RWPE2 (cell line): ENCODE measurements around the gene ZNF439.
A peak's percentile ranks its signal among the peaks of the same experiment; 100 is the strongest.
"Not testable (repeated sequence)": the region's sequence is repeated elsewhere in the genome, so short reads cannot be mapped to it uniquely, and the experiment has no call there.

Experiments
- ATAC-seq: fragments of 200-7000 bp; cut with Tn5 transposase; 3 replicates; pipeline ENCODE4 v1.9.1; 2021; ENCODE audit warnings: low read depth
- DNase-seq: peaks from one replicate; pipeline ENCODE4 v3.0.0-alpha.2; 2020; ENCODE audit warnings: low spot score
- H3K27ac ChIP-seq: fragments of 450-650 bp; 2 replicates; pipeline ENCODE4 v1.5.1; 2017; ENCODE audit warnings: mild to moderate bottlenecking; ENCODE audit not compliant: poor library complexity, severe bottlenecking
- H3K27me3 ChIP-seq: fragments of 250-450 bp; sonication (Bioruptor Pico); 2 replicates; pipeline ENCODE4 v1.5.1; 2021; ENCODE audit warnings: mild to moderate bottlenecking, moderate library complexity; ENCODE audit not compliant: insufficient read depth, poor library complexity, severe bottlenecking
- H3K36me3 ChIP-seq: fragments of 250-450 bp; sonication (Bioruptor Pico); 2 replicates; pipeline ENCODE4 v1.5.1; 2020; ENCODE audit warnings: low read depth, mild to moderate bottlenecking, moderate library complexity
- H3K4me1 ChIP-seq: fragments of 250-450 bp; sonication (Bioruptor Pico); 2 replicates; pipeline ENCODE4 v1.5.1; 2021; ENCODE audit warnings: mild to moderate bottlenecking, moderate library complexity; ENCODE audit not compliant: insufficient read depth, poor library complexity, severe bottlenecking
- H3K4me3 ChIP-seq: fragments of 250-450 bp; sonication (Bioruptor Pico); 2 replicates; pipeline ENCODE4 v1.5.1; 2021; ENCODE audit warnings: mild to moderate bottlenecking, moderate library complexity; ENCODE audit not compliant: severe bottlenecking
- H3K9me3 ChIP-seq: fragments of 250-450 bp; sonication (Bioruptor Pico); 2 replicates; pipeline ENCODE4 v1.5.1; 2021; ENCODE audit warnings: mild to moderate bottlenecking, moderate library complexity; ENCODE audit not compliant: severe bottlenecking
- CTCF ChIP-seq: fragments of 450-650 bp; IDR thresholded peaks from one replicate; pipeline ENCODE4 v1.5.1; 2017; ENCODE audit warnings: mild to moderate bottlenecking, moderate library complexity; ENCODE audit not compliant: poor library complexity, severe bottlenecking

The ZNF439 gene

DNA sequence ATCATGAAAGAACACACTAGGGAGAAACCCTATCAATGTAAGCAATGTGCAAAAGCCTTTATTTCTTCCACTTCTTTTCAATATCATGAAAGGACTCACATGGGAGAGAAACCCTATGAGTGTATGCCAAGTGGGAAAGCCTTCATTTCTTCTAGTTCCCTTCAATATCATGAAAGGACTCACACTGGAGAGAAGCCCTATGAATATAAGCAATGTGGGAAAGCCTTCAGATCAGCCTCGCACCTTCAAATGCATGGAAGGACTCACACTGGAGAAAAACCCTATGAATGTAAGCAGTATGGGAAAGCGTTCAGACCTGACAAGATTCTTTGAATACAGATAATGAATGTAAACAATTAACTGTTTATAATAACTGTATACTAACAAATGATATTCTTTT lies 15.0 kb upstream of the ZNF439 start:
- peaks cover 60% of the 10 kb centered on the region for H3K36me3 ChIP-seq
- H3K9me3 ChIP-seq = peaks cover 30% of the 10 kb centered on the region

GRCh38 chr19:11835626-11836066 lies 12.9 kb upstream of the ZNF439 start:
- H3K9me3 ChIP-seq = peaks cover 30% of the 10 kb centered on the region
- peak; percentile 86 for ATAC-seq
- not testable (repeated sequence) for H3K4me1 ChIP-seq, H3K27me3 ChIP-seq, DNase-seq, H3K27ac ChIP-seq, H3K4me3 ChIP-seq
- peaks cover 40% of the 10 kb centered on the region for H3K36me3 ChIP-seq

More for the DNA sequence above, 15.0 kb upstream of the ZNF439 start:
- Histone ChIP-seq H3K4me3 (no peak overlapping the region), H3K27me3 (no peaks in the 10 kb centered on the region), H3K27ac (no peak overlapping the region), H3K4me1 (no peaks in the 10 kb centered on the region)
- no peak for DNase-seq
- ATAC-seq = no peak
- no peak for TF ChIP-seq CTCF

DNA sequence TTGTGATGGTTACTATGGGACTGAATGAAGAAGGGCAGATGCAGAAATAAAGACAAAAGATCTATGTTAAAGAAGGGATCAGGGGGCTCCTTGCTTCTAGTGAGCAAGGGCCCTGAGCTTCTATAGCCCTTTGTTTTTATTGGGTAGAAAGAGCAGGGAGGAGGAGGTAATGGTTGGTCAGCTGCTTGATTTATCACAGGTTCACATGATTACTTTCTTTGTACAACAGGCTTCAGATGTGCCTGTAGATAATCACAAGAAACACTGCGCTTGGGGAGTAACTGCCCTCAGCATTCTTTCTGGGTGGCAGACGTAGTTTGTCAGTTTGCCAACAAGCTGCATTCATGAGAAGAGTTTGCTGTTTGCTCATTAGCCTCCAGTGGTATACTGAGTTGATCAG lies 4.8 kb upstream of the ZNF439 start:
- DNase-seq = no peak
- Histone ChIP-seq H3K36me3 (no peaks in the 10 kb centered on the region), H3K27me3 (no peaks in the 10 kb centered on the region), H3K27ac (no peak overlapping the region), H3K4me1 (no peaks in the 10 kb centered on the region), H3K9me3 (no peaks in the 10 kb centered on the region), H3K4me3 (no peak overlapping the region)
- no peak for ATAC-seq
- no peak for TF ChIP-seq CTCF

- not testable (repeated sequence) for H3K9me3 ChIP-seq, H3K4me1 ChIP-seq, H3K4me3 ChIP-seq, H3K36me3 ChIP-seq, DNase-seq, H3K27ac ChIP-seq, H3K27me3 ChIP-seq, ATAC-seq
These were observed 911 bp upstream of the ZNF439 start for GRCh38 chr19:11847615-11848014.

- Histone ChIP-seq H3K4me1 (no peaks in the 10 kb centered on the region), H3K4me3 (no peak overlapping the region), H3K27ac (no peak overlapping the region), H3K9me3 (no peaks in the 10 kb centered on the region), H3K27me3 (no peaks in the 10 kb centered on the region), H3K36me3 (no peaks in the 10 kb centered on the region)
- peak; percentile 13; the same call in 1 of the 3 replicates for ATAC-seq
- no peak for TF ChIP-seq CTCF
- no peak for DNase-seq
These were observed 329 bp upstream of the ZNF439 start for GRCh38 chr19:11848200-11848593.

GRCh38 chr19:11850289-11850688 lies 1.8 kb downstream of the ZNF439 start:
- H3K9me3 ChIP-seq, H3K4me3 ChIP-seq, H3K27me3 ChIP-seq, H3K36me3 ChIP-seq, DNase-seq, H3K4me1 ChIP-seq, ATAC-seq, H3K27ac ChIP-seq: not testable (repeated sequence)
